ENCODE results near the gene IL22RA1.

The IL22RA1 gene

DNA sequence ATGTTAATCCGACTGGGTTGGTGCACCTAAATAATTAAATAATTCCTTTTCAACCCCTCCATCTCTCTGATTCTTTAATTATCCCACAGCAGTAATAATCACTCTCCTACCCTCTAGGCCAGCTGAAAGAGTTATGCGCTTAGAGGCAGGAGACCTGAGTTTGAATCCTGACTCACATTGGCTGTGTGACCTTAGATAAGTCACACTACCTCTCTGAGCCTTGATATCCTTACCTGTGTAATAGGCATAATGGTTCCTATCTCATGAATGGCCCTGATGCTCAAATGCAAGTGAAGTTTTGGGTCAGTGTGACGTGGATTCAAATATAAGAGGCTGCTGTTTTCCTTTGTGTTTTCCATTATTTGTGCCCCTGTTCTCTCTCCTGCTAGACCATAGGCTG is 39.1 kb downstream of the IL22RA1 start:
- no peak for DNase-seq (ENCODE audit: low read depth)
- no peak for TF ChIP-seq CTCF (conservative IDR thresholded peaks at IDR 0.05; ENCODE audit: low read depth, low read length)
- no peak overlapping the region for H3K4me3 ChIP-seq (ENCODE audit: low read depth, low read length)

DNA sequence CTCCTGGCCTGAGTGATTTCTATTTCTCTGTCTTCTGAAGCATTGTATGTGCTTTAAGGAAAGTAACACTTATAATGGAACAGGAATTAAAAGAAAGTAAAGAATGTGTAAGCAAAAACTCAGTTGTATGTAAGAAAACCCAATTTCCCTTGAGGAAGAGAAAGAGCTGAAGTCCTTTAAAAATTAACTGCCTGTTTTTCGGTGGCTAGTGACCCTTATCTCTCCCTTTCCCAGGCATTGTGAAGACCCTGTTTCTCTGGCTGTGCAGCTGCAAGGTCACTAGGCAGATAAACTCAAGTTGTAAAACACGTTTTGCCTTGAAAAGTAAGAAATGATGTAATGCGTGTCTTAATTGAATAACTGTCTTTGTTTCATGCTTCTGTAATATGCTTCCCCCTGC is 39.5 kb downstream of the IL22RA1 start:
- TF ChIP-seq CTCF (conservative IDR thresholded peaks at IDR 0.05; ENCODE audit: low read depth, low read length) = no peak
- H3K4me3 ChIP-seq (ENCODE audit: low read depth, low read length) = no peak overlapping the region
- no peak for DNase-seq (ENCODE audit: low read depth)

DNA sequence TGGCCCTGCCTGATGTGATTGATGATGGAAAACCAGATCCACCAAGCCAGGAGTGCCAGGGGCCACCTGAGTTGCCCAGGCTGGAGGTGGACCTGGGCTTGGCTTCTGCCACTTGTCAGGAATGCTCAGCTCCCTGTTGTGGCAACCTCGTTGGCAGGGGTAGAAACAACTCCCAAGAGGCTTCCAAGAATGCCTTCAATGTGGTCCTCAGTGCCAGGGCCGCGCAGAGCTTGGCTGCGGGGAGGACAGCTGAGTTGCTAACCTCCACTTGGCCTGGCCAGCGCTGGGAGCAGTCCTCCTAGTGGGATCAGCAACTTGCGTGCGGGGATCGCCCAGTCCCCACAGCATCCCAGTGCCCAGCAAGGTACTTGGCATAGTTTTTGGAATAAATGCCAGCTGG is 40.0 kb downstream of the IL22RA1 start:
- no peak overlapping the region for H3K4me3 ChIP-seq (ENCODE audit: low read depth, low read length)
- no peak for TF ChIP-seq CTCF (conservative IDR thresholded peaks at IDR 0.05; ENCODE audit: low read depth, low read length)
- no peak for DNase-seq (ENCODE audit: low read depth)

GRCh38 chr1:24101796-24102586 is 40.9 kb downstream of the IL22RA1 start:
- no peak overlapping the region for H3K4me3 ChIP-seq (ENCODE audit: low read depth, low read length)
- no peak for DNase-seq (ENCODE audit: low read depth)
- no peak for TF ChIP-seq CTCF (conservative IDR thresholded peaks at IDR 0.05; ENCODE audit: low read depth, low read length)

GRCh38 chr1:24100945-24101737 is 41.8 kb downstream of the IL22RA1 start:
- no peak for DNase-seq (ENCODE audit: low read depth)
- no peak overlapping the region for H3K4me3 ChIP-seq (ENCODE audit: low read depth, low read length)
- no peak for TF ChIP-seq CTCF (conservative IDR thresholded peaks at IDR 0.05; ENCODE audit: low read depth, low read length)

GRCh38 chr1:24098943-24099638 is 43.8 kb downstream of the IL22RA1 start:
- H3K4me3 ChIP-seq (ENCODE audit: low read depth, low read length) = no peak overlapping the region
- TF ChIP-seq CTCF (conservative IDR thresholded peaks at IDR 0.05; ENCODE audit: low read depth, low read length) = no peak
- no peak for DNase-seq (ENCODE audit: low read depth)
